Hindlimb muscle (tissue), 1 donor: ENCODE data around the gene KCNQ2. TPM values are rescaled to one million over a fixed set of nuclear protein-coding genes. Genes with fewer than 3 reads are reported as not detected.

Experiments
- DNase-seq: peaks from one replicate; pipeline ENCODE4 v3.0.0-alpha.2; 2013
- polyA plus RNA-seq: library from polyadenylated mRNA; unstranded; fragments of 120-200 nt; gene quantifications from one replicate; pipeline ENCODE4 v1.2.1, GENCODE V29; 2013; ENCODE audit not compliant: insufficient read length

Gene KCNQ2
- polyA plus RNA-seq, 1 donor: 1.8 TPM

GRCh38 chr20:63433756-63434531 lies 38.5 kb downstream of the KCNQ2 start:
- no peak for DNase-seq

- no peak for DNase-seq
Observed at GRCh38 chr20:63433351-63433750, 39.1 kb downstream of the KCNQ2 start.

GRCh38 chr20:63432577-63433325 lies 39.7 kb downstream of the KCNQ2 start:
- DNase-seq: no peak

- no peak for DNase-seq
Observed at GRCh38 chr20:63431944-63432343, 40.5 kb downstream of the KCNQ2 start.

GRCh38 chr20:63430891-63431290 lies 41.6 kb downstream of the KCNQ2 start:
- DNase-seq: no peak

- DNase-seq: no peak
Observed at GRCh38 chr20:63429992-63430391, 42.5 kb downstream of the KCNQ2 start.

- DNase-seq: no peak
Observed at GRCh38 chr20:63428906-63429575, 43.4 kb downstream of the KCNQ2 start.

GRCh38 chr20:63427724-63428330 lies 44.6 kb downstream of the KCNQ2 start:
- DNase-seq: no peak

GRCh38 chr20:63427206-63427605 lies 45.2 kb downstream of the KCNQ2 start:
- no peak for DNase-seq

GRCh38 chr20:63425846-63426485 lies 46.5 kb downstream of the KCNQ2 start:
- DNase-seq: no peak

GRCh38 chr20:63424613-63425012 lies 47.8 kb downstream of the KCNQ2 start:
- no peak for DNase-seq

GRCh38 chr20:63423751-63424150 lies 48.7 kb downstream of the KCNQ2 start:
- no peak for DNase-seq

GRCh38 chr20:63422653-63423052 lies 49.8 kb downstream of the KCNQ2 start:
- DNase-seq: no peak

- no peak for DNase-seq
Observed at GRCh38 chr20:63421913-63422312, 50.5 kb downstream of the KCNQ2 start.

- DNase-seq: no peak
Observed at GRCh38 chr20:63421094-63421692, 51.3 kb downstream of the KCNQ2 start.

- DNase-seq: no peak
Observed at GRCh38 chr20:63420359-63421093, 51.9 kb downstream of the KCNQ2 start.

- DNase-seq: no peak
Observed at GRCh38 chr20:63419299-63419698, 53.2 kb downstream of the KCNQ2 start.

GRCh38 chr20:63418617-63419016 lies 53.8 kb downstream of the KCNQ2 start:
- no peak for DNase-seq

- no peak for DNase-seq
Observed at GRCh38 chr20:63417738-63418120, 54.7 kb downstream of the KCNQ2 start.

GRCh38 chr20:63417097-63417737 lies 55.2 kb downstream of the KCNQ2 start:
- DNase-seq: no peak

- no peak for DNase-seq
Observed at GRCh38 chr20:63416631-63417030, 55.8 kb downstream of the KCNQ2 start.
